ENCODE data around the gene POLD3. TPM values are rescaled to one million over a fixed set of nuclear protein-coding genes. Genes with fewer than 3 reads are reported as not detected.

The POLD3 gene
- polyA plus RNA-seq, 1 donor from 2014 or later: 16.8 TPM

DNA sequence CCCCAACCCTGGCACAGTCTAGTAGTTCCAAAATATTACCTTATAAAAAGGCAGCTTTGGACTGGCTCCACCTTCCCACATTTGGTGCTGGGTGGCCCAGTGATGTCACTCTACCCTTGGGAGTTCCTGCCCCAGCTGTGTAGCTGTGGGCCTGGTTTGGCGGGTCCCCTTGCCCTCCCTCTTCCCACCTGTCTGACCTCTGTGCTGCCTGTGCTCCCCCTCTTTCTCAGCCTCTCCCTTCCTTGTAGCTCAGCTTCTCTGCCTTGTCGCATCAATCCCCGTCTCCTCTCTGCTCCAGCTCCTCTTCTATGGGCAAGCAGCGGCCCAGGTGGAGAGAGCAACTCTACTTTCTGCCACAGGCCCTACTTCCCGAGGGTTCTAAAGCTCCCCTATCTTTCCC is 84.2 kb downstream of the POLD3 start:
- no peak overlapping the region for H2AFZ ChIP-seq (ENCODE audit: low read depth, low read length)
- no peaks in the 10 kb centered on the region for H3K9me3 ChIP-seq (ENCODE audit: low read length)
- H3K79me2 ChIP-seq (replicated peaks; ENCODE audit: insufficient read depth, low read length): no peaks in the 10 kb centered on the region
- H3K4me3 ChIP-seq (ENCODE audit: low read length): no peak overlapping the region
- no peaks in the 10 kb centered on the region for H3F3A ChIP-seq (ENCODE audit: insufficient read depth, low read length, poor library complexity, severe bottlenecking)
- no peaks in the 10 kb centered on the region for H3K9me2 ChIP-seq (ENCODE audit: insufficient read depth, low read length)
- no peak overlapping the region for H3K27ac ChIP-seq (ENCODE audit: low read length)
- no peak for TF ChIP-seq POLR2AphosphoS5 (IDR thresholded peaks at IDR 0.05)
- TF ChIP-seq CTCF (IDR thresholded peaks at IDR 0.05; ENCODE audit: poor library complexity, severe bottlenecking): no peak
- TF ChIP-seq TAF1 (IDR thresholded peaks at IDR 0.05; ENCODE audit: low read depth): no peak
- TF ChIP-seq SMC3 (conservative IDR thresholded peaks at IDR 0.05; ENCODE audit: poor library complexity): no peak
- TF ChIP-seq, protein P1, sequence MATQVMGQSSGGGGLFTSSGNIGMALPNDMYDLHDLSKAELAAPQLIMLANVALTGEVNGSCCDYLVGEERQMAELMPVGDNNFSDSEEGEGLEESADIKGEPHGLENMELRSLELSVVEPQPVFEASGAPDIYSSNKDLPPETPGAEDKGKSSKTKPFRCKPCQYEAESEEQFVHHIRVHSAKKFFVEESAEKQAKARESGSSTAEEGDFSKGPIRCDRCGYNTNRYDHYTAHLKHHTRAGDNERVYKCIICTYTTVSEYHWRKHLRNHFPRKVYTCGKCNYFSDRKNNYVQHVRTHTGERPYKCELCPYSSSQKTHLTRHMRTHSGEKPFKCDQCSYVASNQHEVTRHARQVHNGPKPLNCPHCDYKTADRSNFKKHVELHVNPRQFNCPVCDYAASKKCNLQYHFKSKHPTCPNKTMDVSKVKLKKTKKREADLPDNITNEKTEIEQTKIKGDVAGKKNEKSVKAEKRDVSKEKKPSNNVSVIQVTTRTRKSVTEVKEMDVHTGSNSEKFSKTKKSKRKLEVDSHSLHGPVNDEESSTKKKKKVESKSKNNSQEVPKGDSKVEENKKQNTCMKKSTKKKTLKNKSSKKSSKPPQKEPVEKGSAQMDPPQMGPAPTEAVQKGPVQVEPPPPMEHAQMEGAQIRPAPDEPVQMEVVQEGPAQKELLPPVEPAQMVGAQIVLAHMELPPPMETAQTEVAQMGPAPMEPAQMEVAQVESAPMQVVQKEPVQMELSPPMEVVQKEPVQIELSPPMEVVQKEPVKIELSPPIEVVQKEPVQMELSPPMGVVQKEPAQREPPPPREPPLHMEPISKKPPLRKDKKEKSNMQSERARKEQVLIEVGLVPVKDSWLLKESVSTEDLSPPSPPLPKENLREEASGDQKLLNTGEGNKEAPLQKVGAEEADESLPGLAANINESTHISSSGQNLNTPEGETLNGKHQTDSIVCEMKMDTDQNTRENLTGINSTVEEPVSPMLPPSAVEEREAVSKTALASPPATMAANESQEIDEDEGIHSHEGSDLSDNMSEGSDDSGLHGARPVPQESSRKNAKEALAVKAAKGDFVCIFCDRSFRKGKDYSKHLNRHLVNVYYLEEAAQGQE (IDR thresholded peaks at IDR 0.05; ENCODE audit: borderline replicate concordance): no peak
- no peak for TF ChIP-seq MXI1 (conservative IDR thresholded peaks at IDR 0.05; ENCODE audit: poor library complexity, severe bottlenecking)
- no peak for TF ChIP-seq EZH2 (IDR thresholded peaks at IDR 0.05; ENCODE audit: borderline replicate concordance, insufficient read depth, low read length, poor library complexity, severe bottlenecking)
- TF ChIP-seq RAD21 (conservative IDR thresholded peaks at IDR 0.05): no peak
- H3K36me3 ChIP-seq (ENCODE audit: insufficient read depth, low read length): no peaks in the 10 kb centered on the region
- H4K20me1 ChIP-seq (ENCODE audit: insufficient read depth): no peaks in the 10 kb centered on the region
- no peak overlapping the region for H3K9ac ChIP-seq (ENCODE audit: low read length)
- no peak overlapping the region for H3K4me2 ChIP-seq (ENCODE audit: low read length)
- H3K27me3 ChIP-seq (ENCODE audit: insufficient read depth, low read depth, low read length): no peaks in the 10 kb centered on the region

- Histone ChIP-seq H3K27me3 (ENCODE audit: insufficient read depth, low read depth, low read length) (no peaks in the 10 kb centered on the region), H3K4me2 (ENCODE audit: low read length) (no peak overlapping the region), H2AFZ (ENCODE audit: low read depth, low read length) (no peak overlapping the region), H3K9me2 (ENCODE audit: insufficient read depth, low read length) (no peaks in the 10 kb centered on the region), H4K20me1 (ENCODE audit: insufficient read depth) (no peaks in the 10 kb centered on the region), H3K9me3 (ENCODE audit: low read length) (no peaks in the 10 kb centered on the region), H3K9ac (ENCODE audit: low read length) (no peak overlapping the region), H3K79me2 (replicated peaks; ENCODE audit: insufficient read depth, low read length) (no peaks in the 10 kb centered on the region), H3K4me3 (ENCODE audit: low read length) (no peak overlapping the region), H3F3A (ENCODE audit: insufficient read depth, low read length, poor library complexity, severe bottlenecking) (no peaks in the 10 kb centered on the region), H3K27ac (ENCODE audit: low read length) (no peak overlapping the region), H3K36me3 (ENCODE audit: insufficient read depth, low read length) (no peaks in the 10 kb centered on the region)
- no peak for TF ChIP-seq MXI1 (conservative IDR thresholded peaks at IDR 0.05; ENCODE audit: poor library complexity, severe bottlenecking)
- no peak for TF ChIP-seq SMC3 (conservative IDR thresholded peaks at IDR 0.05; ENCODE audit: poor library complexity)
- TF ChIP-seq EP300 (conservative IDR thresholded peaks at IDR 0.05; ENCODE audit: poor library complexity, severe bottlenecking): no peak
- TF ChIP-seq, protein P1 (IDR thresholded peaks at IDR 0.05; ENCODE audit: borderline replicate concordance): no peak
- no peak for TF ChIP-seq CTCF (IDR thresholded peaks at IDR 0.05; ENCODE audit: poor library complexity, severe bottlenecking)
- TF ChIP-seq RAD21 (conservative IDR thresholded peaks at IDR 0.05): no peak
- no peak for TF ChIP-seq POLR2AphosphoS5 (IDR thresholded peaks at IDR 0.05)
- TF ChIP-seq TAF1 (IDR thresholded peaks at IDR 0.05; ENCODE audit: low read depth): no peak
- no peak for TF ChIP-seq EZH2 (IDR thresholded peaks at IDR 0.05; ENCODE audit: borderline replicate concordance, insufficient read depth, low read length, poor library complexity, severe bottlenecking)
Observed at GRCh38 chr11:74677131-74677530, 84.7 kb downstream of the POLD3 start.
